Activated T-cell treated with anti-CD3 and anti-CD28 coated beads, Interleukin-2, amount 50 U/mL, for 24 hours (primary cell): ENCODE results near the gene BBS1.
"Not testable (repeated sequence)": the region's sequence is repeated elsewhere in the genome, so short reads cannot be mapped to it uniquely, and the experiment has no call there.

ENCODE experiments used
- DNase-seq: peaks from one replicate; pipeline ENCODE4 v3.0.0-alpha.2; 2020
- H3K27ac Mint-ChIP-seq: 2 replicates; pipeline ENCODE4 v1.8.0; 2020; ENCODE audit warnings: mild to moderate bottlenecking, mixed read lengths
- H3K27me3 Mint-ChIP-seq: 2 replicates; pipeline ENCODE4 v1.8.0; 2020; ENCODE audit warnings: mixed read lengths
- H3K36me3 Mint-ChIP-seq: 2 replicates; pipeline ENCODE4 v1.8.0; 2020; ENCODE audit warnings: low read depth, mixed read lengths
- H3K4me1 Mint-ChIP-seq: 2 replicates; pipeline ENCODE4 v1.8.0; 2020; ENCODE audit warnings: low read depth, mixed read lengths
- H3K4me3 Mint-ChIP-seq: 2 replicates; pipeline ENCODE4 v1.8.0; 2020; ENCODE audit warnings: mild to moderate bottlenecking, moderate library complexity, mixed read lengths
- H3K9me3 Mint-ChIP-seq: 2 replicates; pipeline ENCODE4 v1.8.0; 2020; ENCODE audit warnings: mixed read lengths

BBS1 gene

DNA sequence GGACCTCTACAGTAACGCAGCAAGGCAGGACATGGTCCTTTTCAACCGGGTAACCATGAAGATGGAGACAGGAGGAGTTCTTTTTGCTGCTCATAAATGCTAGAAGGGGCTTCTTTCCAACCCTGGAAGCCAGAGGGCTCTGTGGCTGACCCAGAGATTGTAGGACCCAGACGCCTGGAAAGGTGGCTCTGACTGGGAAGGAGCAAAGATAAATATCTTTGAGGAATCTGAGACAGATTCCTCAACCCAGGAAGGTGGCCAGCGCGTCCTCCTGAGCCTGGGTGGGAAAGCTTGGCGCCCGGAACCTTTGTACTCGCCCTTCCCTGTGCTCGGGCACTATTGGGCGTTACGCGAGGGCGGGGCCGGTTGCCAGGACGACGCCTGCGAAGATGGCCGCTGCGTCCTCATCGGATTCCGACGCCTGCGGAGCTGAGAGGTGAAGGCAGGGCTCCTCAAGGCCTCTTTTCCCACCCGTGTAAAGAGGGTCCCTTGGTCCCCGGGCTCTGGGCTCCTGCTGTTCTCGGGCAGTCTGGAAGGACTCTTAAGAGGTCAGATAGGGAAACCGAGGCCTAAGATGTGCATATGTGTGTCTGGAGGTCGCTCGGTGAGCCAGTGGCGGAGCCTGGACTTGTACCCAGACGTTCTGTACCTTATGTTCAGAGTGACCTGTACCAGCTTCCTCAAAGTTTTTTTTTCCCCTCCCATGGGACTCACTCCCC lies at the start of gene BBS1:
Gene BBS1 (plus strand): TSS at position 365 of the 719 bp plus-strand sequence. CDS start 25 bp downstream, at position 390.
- peak; percentile 90 for DNase-seq
- Mint-ChIP-seq H3K27me3 (no peaks in the 10 kb centered on the region), H3K36me3 (peaks cover 66% of the 10 kb centered on the region), H3K27ac (peak within 1 kb of the TSS; percentile 77), H3K9me3 (no peaks in the 10 kb centered on the region), H3K4me1 (peaks cover 22% of the 10 kb centered on the region), H3K4me3 (peak within 1 kb of the TSS; percentile 95)

GRCh38 chr11:66462010-66462409 lies 48.4 kb upstream of the BBS1 start:
- no peak overlapping the region for H3K4me3 Mint-ChIP-seq
- H3K36me3 Mint-ChIP-seq = no peaks in the 10 kb centered on the region
- H3K27me3 Mint-ChIP-seq = no peaks in the 10 kb centered on the region
- H3K27ac Mint-ChIP-seq = no peak overlapping the region
- H3K4me1 Mint-ChIP-seq = peaks cover 33% of the 10 kb centered on the region
- H3K9me3 Mint-ChIP-seq = no peaks in the 10 kb centered on the region
- no peak for DNase-seq

GRCh38 chr11:66462911-66463310 lies 47.5 kb upstream of the BBS1 start:
- no peaks in the 10 kb centered on the region for H3K27me3 Mint-ChIP-seq
- DNase-seq = no peak
- H3K4me1 Mint-ChIP-seq = peaks cover 40% of the 10 kb centered on the region
- no peaks in the 10 kb centered on the region for H3K36me3 Mint-ChIP-seq
- H3K4me3 Mint-ChIP-seq = no peak overlapping the region
- peak overlapping the region; percentile 59 for H3K27ac Mint-ChIP-seq
- H3K9me3 Mint-ChIP-seq = no peaks in the 10 kb centered on the region

DNA sequence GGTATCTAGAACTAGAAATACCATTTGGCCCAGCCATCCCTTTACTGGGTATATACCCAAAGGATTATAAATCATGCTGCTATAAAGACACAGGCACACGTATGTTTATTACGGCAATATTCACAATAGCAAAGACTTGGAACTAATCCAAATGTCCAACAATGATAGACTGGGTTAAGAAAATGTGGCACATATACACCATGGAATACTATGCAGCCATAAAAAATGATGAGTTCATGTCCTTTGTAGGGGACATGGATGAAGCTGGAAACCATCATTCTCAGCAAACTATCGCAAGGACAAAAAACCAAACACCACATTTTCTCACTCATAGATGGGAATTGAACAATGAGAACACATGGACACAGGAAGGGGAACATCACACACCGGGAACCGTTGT lies 46.3 kb upstream of the BBS1 start:
- peaks cover 39% of the 10 kb centered on the region for H3K4me1 Mint-ChIP-seq
- H3K27me3 Mint-ChIP-seq, H3K27ac Mint-ChIP-seq, H3K36me3 Mint-ChIP-seq, H3K4me3 Mint-ChIP-seq, DNase-seq, H3K9me3 Mint-ChIP-seq: not testable (repeated sequence)

DNA sequence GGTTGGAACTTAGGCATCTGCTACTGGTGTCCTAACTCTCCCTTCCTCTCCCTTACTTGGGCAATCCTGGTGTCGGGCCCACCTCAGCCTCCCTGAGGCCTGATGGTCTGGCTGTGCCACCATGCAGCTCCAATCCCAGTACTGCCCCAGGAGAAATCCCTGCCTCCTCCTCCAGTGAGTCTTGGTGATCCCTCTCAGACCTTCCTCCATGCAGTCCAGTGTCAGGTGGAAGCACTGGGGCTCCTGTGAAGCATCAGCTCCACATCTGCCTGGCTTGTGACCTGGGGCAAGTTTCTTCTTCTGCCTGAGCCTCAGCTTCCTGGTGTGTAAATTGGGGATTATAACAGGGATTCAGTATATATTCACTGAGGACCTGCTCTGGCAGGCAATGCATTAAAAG lies 45.5 kb upstream of the BBS1 start:
- peaks cover 33% of the 10 kb centered on the region for H3K4me1 Mint-ChIP-seq
- H3K4me3 Mint-ChIP-seq = no peak overlapping the region
- no peaks in the 10 kb centered on the region for H3K27me3 Mint-ChIP-seq
- H3K9me3 Mint-ChIP-seq = no peaks in the 10 kb centered on the region
- H3K27ac Mint-ChIP-seq = no peak overlapping the region
- H3K36me3 Mint-ChIP-seq = no peaks in the 10 kb centered on the region
- no peak for DNase-seq

DNA sequence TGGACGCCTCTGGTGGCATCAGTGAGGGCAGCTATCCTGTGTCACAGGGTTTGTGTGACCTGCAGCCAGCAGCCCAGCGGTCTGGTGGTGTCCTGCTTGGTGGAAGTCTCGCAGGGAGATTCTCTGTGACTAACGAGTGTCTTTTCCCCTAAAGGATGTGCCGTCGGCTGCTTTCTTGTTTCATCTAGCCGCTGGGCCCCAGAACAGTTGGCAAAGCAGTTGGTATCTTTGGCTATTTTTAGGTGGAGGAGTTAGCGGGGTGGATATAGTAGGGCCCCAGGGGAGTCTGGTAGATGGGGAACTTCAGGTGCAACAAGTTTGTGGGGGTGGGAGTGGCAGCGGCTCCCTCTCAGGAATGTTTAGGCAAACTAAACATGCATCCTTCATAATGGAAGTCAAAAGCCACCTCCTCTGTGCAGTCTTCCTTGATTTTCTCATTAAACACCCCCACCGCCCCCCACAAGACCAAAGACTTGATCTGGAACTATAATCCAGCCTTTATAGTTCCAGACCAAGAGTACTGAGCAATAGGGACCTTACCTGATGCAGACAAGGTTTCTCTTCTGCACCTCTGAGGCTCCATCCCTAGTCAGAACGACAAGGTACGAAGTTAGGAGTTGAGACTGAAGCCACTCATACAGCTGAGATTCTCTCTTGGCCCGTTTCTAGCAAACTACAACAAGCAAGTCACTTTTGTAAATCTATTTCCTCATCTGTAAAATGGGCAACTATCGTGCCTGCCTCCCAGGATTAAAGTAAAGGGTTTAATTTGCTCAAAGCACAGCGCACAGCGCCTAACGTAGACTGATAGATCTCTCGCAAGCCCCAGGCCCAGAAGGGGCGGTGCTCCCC lies 44.8 kb upstream of the BBS1 start:
- H3K27ac Mint-ChIP-seq = peak overlapping the region; percentile 47
- peak overlapping the region; percentile 79 for H3K4me3 Mint-ChIP-seq
- H3K36me3 Mint-ChIP-seq = peaks cover 4% of the 10 kb centered on the region
- H3K9me3 Mint-ChIP-seq = no peaks in the 10 kb centered on the region
- no peaks in the 10 kb centered on the region for H3K27me3 Mint-ChIP-seq
- peaks cover 38% of the 10 kb centered on the region for H3K4me1 Mint-ChIP-seq
- no peak for DNase-seq

DNA sequence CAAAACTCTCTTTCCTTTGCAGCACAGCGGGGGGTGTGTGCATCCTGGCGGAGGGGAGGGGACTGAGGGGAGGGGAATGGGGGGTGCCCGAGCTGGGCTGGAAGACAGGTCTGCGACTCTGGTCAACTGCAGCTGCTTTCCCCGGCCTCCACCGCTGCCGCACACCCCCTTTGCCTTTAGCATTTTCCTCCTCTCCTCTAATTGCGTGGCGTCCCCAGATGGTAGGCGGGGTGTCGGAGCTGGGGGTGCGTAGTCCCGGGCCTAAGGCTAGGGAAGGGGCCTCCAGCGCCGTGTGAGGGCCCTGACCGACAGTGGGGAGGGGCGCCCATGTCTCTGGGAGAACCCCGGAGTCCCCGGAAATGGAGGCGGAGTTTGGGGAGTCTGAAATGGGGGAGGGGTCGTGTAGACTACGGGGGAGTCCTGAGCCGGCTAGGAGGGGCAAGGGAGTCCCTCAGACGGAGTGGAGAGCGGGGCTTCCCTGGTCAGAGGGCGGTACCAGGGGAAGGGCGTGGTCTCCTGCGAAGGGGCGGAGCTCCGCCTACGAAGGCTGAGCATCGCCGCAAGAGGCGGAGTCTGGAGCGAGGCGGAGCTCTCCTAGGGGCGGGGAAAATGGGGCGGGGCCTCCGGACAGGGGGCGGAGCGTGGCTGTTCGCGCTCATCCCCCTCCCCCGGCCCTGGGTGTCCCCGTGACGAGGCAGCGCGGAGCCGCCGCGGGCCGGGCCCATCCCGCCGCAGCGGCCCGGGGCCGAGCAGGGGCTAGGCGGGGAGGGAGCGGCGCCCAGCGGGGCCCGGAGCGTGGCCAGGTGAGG lies 44.0 kb upstream of the BBS1 start, which contains the start of gene PELI3:
Gene PELI3 (plus strand): TSS at position 681 of the 809 bp plus-strand sequence. CDS start 1,224 bp downstream, outside the sequence.
- peaks cover 40% of the 10 kb centered on the region for H3K4me1 Mint-ChIP-seq

DNA sequence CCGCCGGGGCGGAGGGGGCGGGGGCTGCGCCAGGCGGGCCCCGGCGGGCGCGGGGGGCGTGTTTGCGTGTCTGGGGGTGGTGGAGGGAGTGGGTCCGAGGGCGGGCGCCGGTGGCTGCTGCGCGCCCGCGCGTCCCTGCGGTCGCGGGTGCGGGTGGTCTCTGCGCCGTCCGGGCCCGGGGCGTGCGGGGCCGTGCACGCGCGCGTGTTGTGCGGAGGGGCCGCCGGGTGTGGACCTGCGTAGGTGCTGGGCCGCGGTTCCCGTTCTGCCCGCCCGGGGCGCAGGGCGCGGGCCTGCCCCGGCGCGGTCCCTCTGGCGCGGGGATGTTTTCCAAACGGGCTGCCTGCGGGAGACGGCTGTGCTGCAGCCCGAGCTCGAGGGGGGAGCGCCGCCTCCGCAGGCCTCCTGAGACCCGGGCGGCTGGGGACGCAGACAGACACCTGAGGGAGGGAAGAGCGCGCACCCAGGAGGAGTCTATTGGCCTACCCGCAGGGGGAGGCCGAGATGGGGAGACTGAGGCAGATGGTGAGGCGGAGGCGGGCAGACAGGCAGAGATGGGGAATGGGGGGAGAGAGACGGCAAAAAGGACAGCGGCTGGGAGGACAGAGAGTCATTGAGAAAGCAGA lies 43.3 kb upstream of the BBS1 start:
- DNase-seq = no peak
- peak overlapping the region; percentile 82 for H3K4me3 Mint-ChIP-seq
- peak overlapping the region; percentile 80 for H3K27ac Mint-ChIP-seq
- H3K4me1 Mint-ChIP-seq = peaks cover 40% of the 10 kb centered on the region
- H3K36me3 Mint-ChIP-seq = peaks cover 9% of the 10 kb centered on the region
- H3K27me3 Mint-ChIP-seq = no peaks in the 10 kb centered on the region
- H3K9me3 Mint-ChIP-seq = no peaks in the 10 kb centered on the region

More for the DNA sequence above, 44.0 kb upstream of the BBS1 start, which contains the start of gene PELI3:
- peak; percentile 98 for DNase-seq
- Mint-ChIP-seq H3K9me3 (no peaks in the 10 kb centered on the region), H3K4me3 (peak within 1 kb of the TSS; percentile 82), H3K27me3 (no peaks in the 10 kb centered on the region), H3K27ac (peak within 1 kb of the TSS; percentile 84), H3K36me3 (peaks cover 7% of the 10 kb centered on the region)

DNA sequence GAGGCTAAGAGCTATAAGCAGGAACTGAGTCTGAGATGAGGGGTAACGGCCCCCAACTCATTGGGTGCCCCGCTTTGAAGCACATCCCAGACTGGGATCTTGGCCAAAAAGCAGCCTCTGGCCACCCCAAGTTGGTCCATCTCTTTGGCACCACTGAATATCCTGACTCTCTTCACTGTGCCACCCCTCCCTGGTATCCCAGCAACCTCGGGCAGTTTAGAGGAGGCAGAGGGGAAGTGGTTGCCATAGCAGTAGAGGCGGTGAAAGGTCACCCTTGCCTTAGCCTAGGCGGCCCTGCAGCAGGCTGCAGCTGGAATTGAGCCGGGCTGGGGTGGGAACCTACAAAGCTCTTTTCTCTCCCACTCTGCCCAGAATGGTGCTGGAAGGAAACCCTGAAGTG lies 42.7 kb upstream of the BBS1 start:
- H3K27me3 Mint-ChIP-seq = no peaks in the 10 kb centered on the region
- peak overlapping the region; percentile 80 for H3K27ac Mint-ChIP-seq
- no peak for DNase-seq
- peak overlapping the region; percentile 82 for H3K4me3 Mint-ChIP-seq
- H3K9me3 Mint-ChIP-seq = no peaks in the 10 kb centered on the region
- H3K36me3 Mint-ChIP-seq = peaks cover 15% of the 10 kb centered on the region
- H3K4me1 Mint-ChIP-seq = peaks cover 36% of the 10 kb centered on the region

DNA sequence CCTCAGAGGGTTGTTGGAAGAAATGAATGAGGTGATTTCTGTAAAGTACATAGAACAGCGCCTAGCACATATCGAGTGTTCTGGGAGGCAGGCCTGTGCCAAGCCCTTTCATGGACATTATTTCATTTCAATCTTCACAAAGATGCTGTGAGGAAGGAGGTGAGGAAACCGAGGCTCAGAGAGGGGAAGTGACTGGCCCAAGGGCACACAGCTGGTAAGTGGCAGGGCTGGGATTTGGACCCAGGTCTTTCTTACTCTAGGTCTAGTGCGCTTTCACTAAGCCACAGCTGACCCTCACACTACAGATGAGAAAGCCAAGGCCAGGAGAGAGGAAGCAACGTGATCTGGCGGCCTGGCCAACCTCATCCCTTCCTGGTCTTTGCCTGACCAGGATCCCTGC lies 41.7 kb upstream of the BBS1 start:
- DNase-seq = no peak
- Mint-ChIP-seq H3K4me1 (peaks cover 30% of the 10 kb centered on the region), H3K27me3 (no peaks in the 10 kb centered on the region), H3K27ac (no peak overlapping the region), H3K4me3 (no peak overlapping the region), H3K36me3 (peaks cover 23% of the 10 kb centered on the region), H3K9me3 (no peaks in the 10 kb centered on the region)

GRCh38 chr11:66469441-66469840 lies 41.0 kb upstream of the BBS1 start:
- peaks cover 30% of the 10 kb centered on the region for H3K36me3 Mint-ChIP-seq
- no peak overlapping the region for H3K27ac Mint-ChIP-seq
- H3K27me3 Mint-ChIP-seq = no peaks in the 10 kb centered on the region
- no peak overlapping the region for H3K4me3 Mint-ChIP-seq
- H3K9me3 Mint-ChIP-seq = no peaks in the 10 kb centered on the region
- H3K4me1 Mint-ChIP-seq = peaks cover 30% of the 10 kb centered on the region
- DNase-seq = no peak

GRCh38 chr11:66470015-66470414 lies 40.4 kb upstream of the BBS1 start:
- H3K27ac Mint-ChIP-seq = peak overlapping the region; percentile 38
- H3K4me3 Mint-ChIP-seq = no peak overlapping the region
- DNase-seq = no peak
- no peaks in the 10 kb centered on the region for H3K27me3 Mint-ChIP-seq
- peaks cover 33% of the 10 kb centered on the region for H3K36me3 Mint-ChIP-seq
- no peaks in the 10 kb centered on the region for H3K9me3 Mint-ChIP-seq
- peaks cover 30% of the 10 kb centered on the region for H3K4me1 Mint-ChIP-seq

DNA sequence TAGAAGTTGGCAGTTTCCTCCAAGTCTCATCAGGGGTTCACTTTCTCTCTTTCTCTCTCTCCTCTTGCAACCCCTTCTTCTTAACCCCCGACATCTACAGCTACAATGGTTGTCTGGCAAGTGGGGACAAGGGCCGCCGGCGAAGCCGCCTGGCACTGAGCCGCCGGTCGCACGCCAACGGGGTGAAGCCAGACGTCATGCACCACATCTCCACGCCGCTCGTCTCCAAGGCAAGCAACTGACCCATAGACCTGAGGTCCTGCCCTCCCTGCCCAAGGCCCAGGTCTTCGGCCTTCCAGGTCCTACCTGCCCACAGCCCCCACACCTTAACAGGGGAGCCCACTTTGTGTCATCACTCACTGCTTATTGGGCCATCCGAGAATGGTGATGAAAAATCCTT lies 39.3 kb upstream of the BBS1 start:
- Mint-ChIP-seq H3K9me3 (no peaks in the 10 kb centered on the region), H3K27ac (no peak overlapping the region), H3K4me3 (no peak overlapping the region), H3K36me3 (peaks cover 36% of the 10 kb centered on the region), H3K4me1 (peaks cover 25% of the 10 kb centered on the region), H3K27me3 (no peaks in the 10 kb centered on the region)
- no peak for DNase-seq

- Mint-ChIP-seq H3K27ac (no peak overlapping the region), H3K4me1 (peaks cover 20% of the 10 kb centered on the region), H3K27me3 (no peaks in the 10 kb centered on the region), H3K36me3 (peaks cover 45% of the 10 kb centered on the region), H3K9me3 (no peaks in the 10 kb centered on the region), H3K4me3 (no peak overlapping the region)
- DNase-seq = no peak
Observed at GRCh38 chr11:66472054-66472453, 38.4 kb upstream of the BBS1 start.
